H4 (cell line): ENCODE measurements around the gene MOXD1. TPM values are rescaled to one million over a fixed set of nuclear protein-coding genes. Genes with fewer than 3 reads are reported as not detected.
A peak's percentile ranks its signal among the peaks of the same experiment; 100 is the strongest.
"Not testable (repeated sequence)": the region's sequence is repeated elsewhere in the genome, so short reads cannot be mapped to it uniquely, and the experiment has no call there.

Source experiments
- DNase-seq: peaks from one replicate; pipeline ENCODE4 v3.0.0-alpha.2; 2015; ENCODE audit warnings: low spot score
- total RNA-seq: library from RNA; depleted of rRNA; stranded (reverse); fragments of >200 nt; shearing (Covaris generic); gene quantifications from 2 replicates; pipeline ENCODE4 v1.2.3, GENCODE V29; 2014

Gene MOXD1
- total RNA-seq, 1 experiment from 2014 or later: 2.4 TPM

- DNase-seq: no peak
These were observed 46.6 kb downstream of the MOXD1 start for GRCh38 chr6:132354517-132355167.

- DNase-seq: not testable (repeated sequence)
These were observed 49.3 kb downstream of the MOXD1 start for GRCh38 chr6:132351986-132352385.

- DNase-seq: no peak
These were observed 53.0 kb downstream of the MOXD1 start for GRCh38 chr6:132348231-132348630.

- DNase-seq: no peak
These were observed 56.5 kb downstream of the MOXD1 start for GRCh38 chr6:132344811-132345210.

GRCh38 chr6:132341646-132342045 is 59.6 kb downstream of the MOXD1 start:
- no peak for DNase-seq

GRCh38 chr6:132334521-132334885 is 66.8 kb downstream of the MOXD1 start:
- DNase-seq: no peak

GRCh38 chr6:132333639-132334520 is 67.4 kb downstream of the MOXD1 start:
- DNase-seq: peak; percentile 38

- no peak for DNase-seq
These were observed 70.5 kb downstream of the MOXD1 start for GRCh38 chr6:132330759-132331158.

GRCh38 chr6:132322398-132322797 is 78.9 kb downstream of the MOXD1 start:
- no peak for DNase-seq

GRCh38 chr6:132320007-132320406 is 81.3 kb downstream of the MOXD1 start:
- no peak for DNase-seq

GRCh38 chr6:132316970-132317369 is 84.3 kb downstream of the MOXD1 start:
- DNase-seq: no peak

GRCh38 chr6:132314432-132314831 is 86.8 kb downstream of the MOXD1 start:
- DNase-seq: no peak

- DNase-seq: no peak
These were observed 90.4 kb downstream of the MOXD1 start for GRCh38 chr6:132310921-132311320.

GRCh38 chr6:132310151-132310550 is 91.1 kb downstream of the MOXD1 start:
- not testable (repeated sequence) for DNase-seq

GRCh38 chr6:132304891-132305305 is 96.4 kb downstream of the MOXD1 start:
- no peak for DNase-seq

- peak; percentile 3 for DNase-seq
These were observed 100.8 kb downstream of the MOXD1 start for GRCh38 chr6:132300323-132300949.

- no peak for DNase-seq
These were observed 102.8 kb downstream of the MOXD1 start for GRCh38 chr6:132298344-132298949.

GRCh38 chr6:132289756-132290155 is 111.5 kb downstream of the MOXD1 start:
- no peak for DNase-seq

GRCh38 chr6:132287101-132287500 is 114.2 kb downstream of the MOXD1 start:
- no peak for DNase-seq

GRCh38 chr6:132286298-132287019 is 114.8 kb downstream of the MOXD1 start:
- DNase-seq: no peak

GRCh38 chr6:132285004-132285780 is 116.1 kb downstream of the MOXD1 start:
- no peak for DNase-seq
